ENCODE results near the gene HOXC9. TPM values are rescaled to one million over a fixed set of nuclear protein-coding genes. Genes with fewer than 3 reads are reported as not detected.

HOXC9 gene
- total RNA-seq, 1 donor: not detected

DNA sequence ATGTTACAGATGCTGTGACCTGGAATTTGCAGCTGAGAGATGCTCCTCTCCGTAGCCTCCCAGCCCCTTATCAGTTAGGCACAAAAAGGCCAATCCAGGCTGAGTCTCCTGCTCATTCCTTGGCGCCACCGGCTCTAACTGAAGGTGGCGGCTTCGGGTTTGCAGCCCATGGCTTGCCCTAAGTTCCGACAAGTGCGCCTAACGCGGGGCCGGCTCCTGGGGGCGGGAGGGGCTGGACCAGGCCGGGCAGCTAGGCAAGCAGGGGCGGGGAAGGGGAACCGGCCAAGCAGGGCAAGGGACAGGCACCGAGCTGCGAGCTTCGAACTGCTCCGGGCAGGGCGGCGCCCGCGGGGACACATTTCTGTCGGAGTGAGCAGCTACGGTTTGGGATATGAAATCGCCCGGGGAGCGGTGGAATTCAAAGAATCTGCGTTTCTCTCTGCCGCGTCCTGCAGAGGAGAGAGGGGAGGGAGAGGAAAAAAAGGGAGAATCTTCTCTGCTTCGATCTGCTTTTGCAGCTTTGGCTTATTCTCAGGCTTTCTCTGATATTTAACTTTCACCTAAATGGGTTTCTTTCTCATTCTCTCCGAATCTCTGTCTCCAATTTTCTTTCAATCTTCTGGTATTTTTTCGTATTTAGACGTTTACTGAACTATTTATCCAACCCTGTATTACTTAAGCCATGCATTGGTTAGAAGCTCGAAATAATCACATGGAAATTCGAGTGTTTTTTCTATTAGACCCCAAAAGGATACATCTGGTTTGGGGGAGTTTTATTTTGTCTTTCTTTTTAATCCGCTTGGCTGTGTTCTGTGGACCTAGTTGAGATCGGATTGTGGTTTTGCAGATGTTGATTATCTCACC is 46.9 kb upstream of the HOXC9 start:
- no peak overlapping the region for H3K4me3 ChIP-seq (ENCODE audit: low read depth, low read length)
- DNase-seq (ENCODE audit: low read depth): no peak
- TF ChIP-seq, protein P1, sequence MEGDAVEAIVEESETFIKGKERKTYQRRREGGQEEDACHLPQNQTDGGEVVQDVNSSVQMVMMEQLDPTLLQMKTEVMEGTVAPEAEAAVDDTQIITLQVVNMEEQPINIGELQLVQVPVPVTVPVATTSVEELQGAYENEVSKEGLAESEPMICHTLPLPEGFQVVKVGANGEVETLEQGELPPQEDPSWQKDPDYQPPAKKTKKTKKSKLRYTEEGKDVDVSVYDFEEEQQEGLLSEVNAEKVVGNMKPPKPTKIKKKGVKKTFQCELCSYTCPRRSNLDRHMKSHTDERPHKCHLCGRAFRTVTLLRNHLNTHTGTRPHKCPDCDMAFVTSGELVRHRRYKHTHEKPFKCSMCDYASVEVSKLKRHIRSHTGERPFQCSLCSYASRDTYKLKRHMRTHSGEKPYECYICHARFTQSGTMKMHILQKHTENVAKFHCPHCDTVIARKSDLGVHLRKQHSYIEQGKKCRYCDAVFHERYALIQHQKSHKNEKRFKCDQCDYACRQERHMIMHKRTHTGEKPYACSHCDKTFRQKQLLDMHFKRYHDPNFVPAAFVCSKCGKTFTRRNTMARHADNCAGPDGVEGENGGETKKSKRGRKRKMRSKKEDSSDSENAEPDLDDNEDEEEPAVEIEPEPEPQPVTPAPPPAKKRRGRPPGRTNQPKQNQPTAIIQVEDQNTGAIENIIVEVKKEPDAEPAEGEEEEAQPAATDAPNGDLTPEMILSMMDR (IDR thresholded peaks at IDR 0.05; ENCODE audit: insufficient read depth, low read length): no peak

DNA sequence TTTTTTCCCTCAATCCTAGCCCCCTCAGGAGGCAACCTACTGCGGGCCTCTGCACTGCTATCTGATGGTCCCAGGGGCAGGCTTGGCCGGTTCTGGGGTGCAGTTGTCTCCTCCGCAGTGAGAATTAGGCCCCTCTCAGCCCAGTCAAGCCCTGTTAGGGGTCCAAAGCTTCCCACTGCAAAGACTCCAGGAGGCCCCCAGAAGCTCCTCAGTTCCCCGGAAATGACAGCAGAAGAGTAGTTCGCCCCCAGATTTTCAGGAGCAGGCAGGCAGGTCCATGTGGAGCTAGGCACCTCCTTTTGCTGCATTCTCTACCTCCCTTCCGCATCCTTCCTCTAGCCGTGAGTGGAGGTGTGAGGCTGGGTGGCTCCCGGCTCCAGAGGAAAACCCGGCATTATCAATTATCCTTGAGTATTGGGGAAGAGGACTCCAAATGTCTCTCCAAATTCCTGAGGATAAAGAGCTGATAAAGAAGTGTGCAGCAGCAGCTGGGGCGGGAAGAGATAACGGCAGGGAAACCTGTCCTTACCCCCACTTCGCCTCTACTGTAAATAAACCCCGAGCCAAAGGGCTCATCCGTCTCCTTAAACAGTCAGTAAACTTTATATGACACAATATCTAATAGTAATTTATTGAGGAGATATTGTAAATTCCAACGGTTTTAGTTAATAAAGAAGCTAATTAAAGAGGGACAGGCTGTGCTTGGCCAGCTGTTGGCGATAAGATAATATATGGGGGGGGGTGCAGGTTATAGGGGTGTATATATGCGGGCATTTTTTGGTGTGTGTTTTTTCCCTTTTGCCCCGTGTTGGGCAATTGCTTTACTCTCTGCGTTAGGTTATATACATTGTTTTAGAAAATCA is 45.9 kb upstream of the HOXC9 start:
- DNase-seq (ENCODE audit: low read depth): no peak
- H3K4me3 ChIP-seq (ENCODE audit: low read depth, low read length): no peak overlapping the region
- TF ChIP-seq, protein P1 (IDR thresholded peaks at IDR 0.05; ENCODE audit: insufficient read depth, low read length): no peak

DNA sequence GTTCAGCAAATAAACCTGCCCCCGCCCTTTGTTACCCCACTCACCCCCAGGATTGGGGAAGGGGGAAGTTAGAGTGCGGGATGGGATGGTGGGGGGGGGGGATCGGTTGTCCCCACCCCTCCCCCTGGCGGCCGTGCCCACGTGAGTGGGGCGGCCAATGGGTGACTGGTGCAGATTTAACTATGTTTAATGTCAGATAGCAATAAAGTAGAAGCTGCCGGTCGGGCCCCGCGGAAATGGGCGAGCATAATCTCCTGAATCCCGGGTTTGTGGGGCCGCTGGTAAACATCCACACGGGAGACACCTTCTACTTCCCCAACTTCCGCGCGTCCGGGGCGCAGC is 45.3 kb upstream of the HOXC9 start, which contains the start of gene HOXC12:
TSS of gene HOXC12 (plus strand) at position 210 of the 342 bp plus-strand sequence. CDS start at position 237, 27 bp downstream.
- TF ChIP-seq, protein P1 (IDR thresholded peaks at IDR 0.05; ENCODE audit: insufficient read depth, low read length): no peak
- no peak for DNase-seq (ENCODE audit: low read depth)
- no peak within 1 kb of the TSS for H3K4me3 ChIP-seq (ENCODE audit: low read depth, low read length)

DNA sequence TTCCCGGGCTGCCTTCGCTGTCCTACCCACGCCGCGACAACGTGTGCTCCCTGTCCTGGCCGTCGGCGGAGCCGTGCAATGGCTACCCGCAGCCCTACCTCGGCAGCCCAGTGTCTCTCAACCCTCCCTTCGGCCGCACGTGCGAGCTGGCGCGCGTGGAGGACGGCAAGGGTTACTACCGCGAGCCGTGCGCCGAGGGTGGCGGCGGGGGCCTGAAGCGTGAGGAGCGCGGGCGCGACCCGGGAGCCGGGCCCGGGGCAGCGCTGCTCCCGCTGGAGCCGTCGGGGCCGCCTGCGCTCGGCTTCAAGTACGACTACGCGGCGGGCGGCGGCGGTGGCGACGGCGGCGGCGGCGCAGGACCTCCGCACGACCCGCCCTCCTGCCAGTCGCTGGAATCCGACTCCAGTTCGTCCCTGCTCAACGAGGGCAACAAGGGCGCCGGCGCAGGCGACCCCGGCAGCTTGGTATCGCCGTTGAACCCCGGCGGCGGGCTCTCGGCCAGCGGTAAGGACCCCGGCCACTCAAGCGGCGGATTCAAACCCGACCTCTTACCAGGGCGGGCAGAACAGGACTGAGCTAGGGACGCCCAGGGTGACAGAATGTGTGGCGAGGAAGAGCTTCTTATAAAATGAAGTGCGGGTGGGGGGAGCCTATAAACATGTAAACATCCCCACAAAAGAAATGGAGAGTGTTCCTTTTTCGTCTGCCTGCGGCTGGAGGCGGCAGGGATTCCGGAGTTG is 44.8 kb upstream of the HOXC9 start:
- DNase-seq (ENCODE audit: low read depth): no peak
- H3K4me3 ChIP-seq (ENCODE audit: low read depth, low read length): no peak overlapping the region
- TF ChIP-seq, protein P1 (IDR thresholded peaks at IDR 0.05; ENCODE audit: insufficient read depth, low read length): no peak

DNA sequence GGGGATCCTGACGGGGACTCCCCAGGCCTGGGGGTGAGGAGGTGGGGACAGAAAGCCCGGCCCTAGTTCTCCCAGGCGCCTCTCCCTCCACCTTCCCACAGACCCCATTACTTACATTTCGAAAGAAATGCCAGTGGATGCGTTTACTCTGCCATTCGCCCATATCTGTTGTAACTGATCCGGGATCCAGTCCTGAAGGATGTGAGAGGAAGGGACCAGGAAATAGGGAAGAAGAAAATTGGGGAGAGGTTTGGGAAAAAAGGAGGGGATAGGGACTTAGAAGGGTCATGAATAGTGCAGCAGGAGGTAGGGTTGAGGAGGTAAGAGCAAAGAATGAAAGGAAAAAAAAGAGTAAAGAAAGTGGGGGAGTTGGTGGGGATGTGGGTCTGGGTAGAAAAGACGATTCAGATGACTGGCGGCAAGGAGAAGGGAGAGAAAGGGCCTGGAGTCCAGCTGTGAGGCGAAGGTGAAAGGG is 44.1 kb upstream of the HOXC9 start:
- TF ChIP-seq, protein P1 (IDR thresholded peaks at IDR 0.05; ENCODE audit: insufficient read depth, low read length): no peak
- H3K4me3 ChIP-seq (ENCODE audit: low read depth, low read length): no peak overlapping the region
- no peak for DNase-seq (ENCODE audit: low read depth)

DNA sequence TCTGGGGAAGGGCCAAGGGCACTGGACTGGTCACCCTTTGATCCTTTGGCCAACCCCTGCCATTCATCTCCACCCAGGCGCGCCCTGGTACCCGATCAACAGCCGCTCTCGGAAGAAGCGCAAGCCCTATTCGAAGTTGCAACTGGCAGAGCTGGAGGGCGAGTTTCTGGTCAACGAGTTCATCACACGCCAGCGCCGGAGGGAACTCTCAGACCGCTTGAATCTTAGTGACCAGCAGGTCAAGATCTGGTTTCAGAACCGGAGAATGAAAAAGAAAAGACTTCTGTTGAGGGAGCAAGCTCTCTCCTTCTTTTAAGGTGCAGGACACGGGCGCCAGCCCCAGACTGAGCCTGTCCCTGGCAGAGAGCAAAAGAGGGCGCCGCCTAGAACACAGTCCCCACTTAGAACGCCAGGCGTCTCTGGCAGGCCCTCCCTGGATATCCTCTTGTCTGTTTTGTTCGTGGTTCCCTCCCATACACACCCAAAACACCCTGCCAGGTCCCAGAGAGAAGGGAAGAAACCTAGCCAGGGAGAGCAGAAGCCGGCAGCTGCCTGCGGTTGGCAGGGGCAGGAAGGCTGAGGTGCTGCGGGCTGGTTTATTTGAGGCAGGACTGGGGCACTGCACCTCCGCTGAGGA is 43.6 kb upstream of the HOXC9 start:
- DNase-seq (ENCODE audit: low read depth): no peak
- H3K4me3 ChIP-seq (ENCODE audit: low read depth, low read length): no peak overlapping the region
- TF ChIP-seq, protein P1 (IDR thresholded peaks at IDR 0.05; ENCODE audit: insufficient read depth, low read length): no peak

Measured in fibroblast of the aortic adventitia (primary cell).